ENCODE data around the gene MYOZ3. TPM values are rescaled to one million over a fixed set of nuclear protein-coding genes. Genes with fewer than 3 reads are reported as not detected.

Gene MYOZ3
- total and polyA plus RNA-seq, 4 donors, result 0.03 to 0.09 (median 0.04) TPM; not detected in 1

DNA sequence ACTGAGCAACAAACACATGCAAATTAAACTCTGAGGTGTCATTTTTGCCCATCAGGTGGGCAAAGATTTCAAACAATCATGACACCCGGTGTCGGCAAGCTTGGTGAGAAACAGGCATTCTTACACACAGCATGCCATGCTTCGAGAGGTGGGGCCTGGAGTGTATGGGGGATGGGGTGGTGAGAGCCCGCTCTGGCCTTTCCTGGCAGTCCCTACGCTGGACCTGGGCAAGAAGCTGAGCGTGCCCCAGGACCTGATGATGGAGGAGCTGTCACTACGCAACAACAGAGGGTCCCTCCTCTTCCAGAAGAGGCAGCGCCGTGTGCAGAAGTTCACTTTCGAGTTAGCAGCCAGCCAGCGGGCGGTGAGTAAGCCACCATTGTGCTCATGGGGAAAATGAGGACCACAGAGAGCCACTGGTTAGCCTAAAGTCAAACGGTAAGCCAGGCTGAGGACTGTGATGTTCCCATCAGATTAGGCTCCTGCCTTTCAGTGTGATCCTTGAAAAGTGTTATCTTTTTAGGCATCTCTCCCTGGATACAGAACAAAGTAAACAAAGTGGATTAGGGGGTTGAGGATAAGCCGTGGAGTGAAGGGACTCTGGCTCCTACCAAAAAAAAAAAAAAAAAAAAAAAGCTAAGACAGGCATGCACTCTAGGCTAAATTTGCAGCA is 9.4 kb downstream of the MYOZ3 start:
- H3K9ac ChIP-seq (ENCODE audit: low read depth in 1 of 2, low read length in 2 of 2), result no peak overlapping the region
- no peak for DNase-seq (ENCODE audit: low spot score)
- TF ChIP-seq, protein P1, sequence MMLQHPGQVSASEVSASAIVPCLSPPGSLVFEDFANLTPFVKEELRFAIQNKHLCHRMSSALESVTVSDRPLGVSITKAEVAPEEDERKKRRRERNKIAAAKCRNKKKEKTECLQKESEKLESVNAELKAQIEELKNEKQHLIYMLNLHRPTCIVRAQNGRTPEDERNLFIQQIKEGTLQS (IDR thresholded peaks at IDR 0.05), result no peak
- no peak for TF ChIP-seq HNF4A (conservative IDR thresholded peaks at IDR 0.05)
- TF ChIP-seq HNF4G (IDR thresholded peaks at IDR 0.05), result no peak
- no peak for TF ChIP-seq FOXA1 (IDR thresholded peaks at IDR 0.05)
- no peak for TF ChIP-seq TAF1 (conservative IDR thresholded peaks at IDR 0.05)
- TF ChIP-seq, protein P2, sequence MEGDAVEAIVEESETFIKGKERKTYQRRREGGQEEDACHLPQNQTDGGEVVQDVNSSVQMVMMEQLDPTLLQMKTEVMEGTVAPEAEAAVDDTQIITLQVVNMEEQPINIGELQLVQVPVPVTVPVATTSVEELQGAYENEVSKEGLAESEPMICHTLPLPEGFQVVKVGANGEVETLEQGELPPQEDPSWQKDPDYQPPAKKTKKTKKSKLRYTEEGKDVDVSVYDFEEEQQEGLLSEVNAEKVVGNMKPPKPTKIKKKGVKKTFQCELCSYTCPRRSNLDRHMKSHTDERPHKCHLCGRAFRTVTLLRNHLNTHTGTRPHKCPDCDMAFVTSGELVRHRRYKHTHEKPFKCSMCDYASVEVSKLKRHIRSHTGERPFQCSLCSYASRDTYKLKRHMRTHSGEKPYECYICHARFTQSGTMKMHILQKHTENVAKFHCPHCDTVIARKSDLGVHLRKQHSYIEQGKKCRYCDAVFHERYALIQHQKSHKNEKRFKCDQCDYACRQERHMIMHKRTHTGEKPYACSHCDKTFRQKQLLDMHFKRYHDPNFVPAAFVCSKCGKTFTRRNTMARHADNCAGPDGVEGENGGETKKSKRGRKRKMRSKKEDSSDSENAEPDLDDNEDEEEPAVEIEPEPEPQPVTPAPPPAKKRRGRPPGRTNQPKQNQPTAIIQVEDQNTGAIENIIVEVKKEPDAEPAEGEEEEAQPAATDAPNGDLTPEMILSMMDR (IDR thresholded peaks at IDR 0.05; ENCODE audit: low read depth, low read length, missing input control), result no peak
- no peak for TF ChIP-seq RXRA (IDR thresholded peaks at IDR 0.05)
- H3K9me3 ChIP-seq (ENCODE audit: control insufficient read depth in 4 of 4, low read length in 3 of 4), result no peaks in the 10 kb centered on the region
- no peak overlapping the region for H3K27ac ChIP-seq (ENCODE audit: low read depth in 1 of 2, low read length in 2 of 2)
- no peaks in the 10 kb centered on the region for H3K27me3 ChIP-seq (ENCODE audit: control insufficient read depth in 4 of 4, insufficient read depth in 4 of 4, low read length in 3 of 4)
- no peaks in the 10 kb centered on the region for H3K36me3 ChIP-seq (ENCODE audit: control insufficient read depth in 4 of 4, insufficient read depth in 3 of 4, low read depth in 1 of 4, low read length in 3 of 4)
- 79% methylated on average over 14 of the region's 14 CpGs for WGBS
- peaks cover 4 to 11% (median 9%) of the 10 kb centered on the region in 4 donors for H3K4me1 ChIP-seq (ENCODE audit: control insufficient read depth in 4 of 4, insufficient read depth in 4 of 4, low read length in 3 of 4)
- H3K4me3 ChIP-seq (ENCODE audit: low read depth in 1 of 3, low read length in 3 of 3), result no peak overlapping the region

DNA sequence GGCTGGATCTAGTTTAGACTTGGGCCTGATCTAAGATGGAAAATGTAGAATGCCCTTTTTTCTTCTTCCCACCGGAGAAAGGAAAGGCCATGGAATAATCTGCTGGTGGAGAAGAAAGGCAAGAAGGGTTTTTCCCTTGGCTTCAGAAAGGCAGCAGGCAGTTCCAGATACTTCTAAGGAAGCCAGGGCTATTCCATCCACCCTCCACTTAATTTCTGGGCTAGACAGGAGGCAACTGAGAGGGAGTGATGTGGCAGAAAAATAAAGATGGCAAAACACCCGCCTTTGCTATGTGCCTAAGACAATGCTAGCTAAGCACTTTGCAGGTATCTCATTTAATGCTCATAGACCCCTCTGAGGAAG is 9.9 kb downstream of the MYOZ3 start:
- Histone ChIP-seq H3K9ac (ENCODE audit: low read depth in 1 of 2, low read length in 2 of 2) (no peak overlapping the region), H3K4me1 (ENCODE audit: control insufficient read depth in 4 of 4, insufficient read depth in 4 of 4, low read length in 3 of 4) (peaks cover 4 to 11% (median 9%) of the 10 kb centered on the region in 4 donors), H3K27ac (ENCODE audit: low read depth in 1 of 2, low read length in 2 of 2) (no peak overlapping the region), H3K36me3 (ENCODE audit: control insufficient read depth in 4 of 4, insufficient read depth in 3 of 4, low read depth in 1 of 4, low read length in 3 of 4) (no peaks in the 10 kb centered on the region), H3K27me3 (ENCODE audit: control insufficient read depth in 4 of 4, insufficient read depth in 4 of 4, low read length in 3 of 4) (no peaks in the 10 kb centered on the region), H3K9me3 (ENCODE audit: control insufficient read depth in 4 of 4, low read length in 3 of 4) (no peaks in the 10 kb centered on the region), H3K4me3 (ENCODE audit: low read depth in 1 of 3, low read length in 3 of 3) (no peak overlapping the region)
- TF ChIP-seq, protein P2 (IDR thresholded peaks at IDR 0.05; ENCODE audit: low read depth, low read length, missing input control), result no peak
- TF ChIP-seq SP1 (IDR thresholded peaks at IDR 0.05), result no peak
- TF ChIP-seq HNF4G (IDR thresholded peaks at IDR 0.05), result no peak
- TF ChIP-seq, protein P1 (IDR thresholded peaks at IDR 0.05), result no peak
- no peak for TF ChIP-seq GABPA (IDR thresholded peaks at IDR 0.05 in 1 of 2, conservative IDR thresholded peaks at IDR 0.05 in 1 of 2)
- no peak for TF ChIP-seq YY1 (IDR thresholded peaks at IDR 0.05)
- TF ChIP-seq EGR1 (IDR thresholded peaks at IDR 0.05; ENCODE audit: low read depth in 2 of 2), result no peak
- TF ChIP-seq HNF4A (conservative IDR thresholded peaks at IDR 0.05), result no peak
- TF ChIP-seq TAF1 (conservative IDR thresholded peaks at IDR 0.05), result no peak
- DNase-seq (ENCODE audit: low spot score), result no peak
- 61% methylated on average over 2 of the region's 2 CpGs for WGBS

All from liver (tissue), 9 donors.